DOHH2 (cell line): ENCODE measurements around the gene CASQ1.

ENCODE experiments used
- H3F3A ChIP-seq: fragments of 200-600 bp; sonication (generic), shearing (Covaris generic); 2 replicates; pipeline ENCODE4 v1.6.0; 2016; ENCODE audit warnings: antibody characterized with exemption, mild to moderate bottlenecking; ENCODE audit not compliant: control insufficient read depth, insufficient read depth
- H3K27ac ChIP-seq: fragments of 200-600 bp; sonication (generic); 2 replicates; pipeline ENCODE4 v1.5.1; 2014; ENCODE audit warnings: low read depth, mild to moderate bottlenecking, low read length, moderate library complexity
- H3K27me3 ChIP-seq: fragments of 200-600 bp; sonication (generic); 2 replicates; pipeline ENCODE4 v1.6.1; 2014; ENCODE audit warnings: mild to moderate bottlenecking, low read length, mixed read lengths; ENCODE audit not compliant: control insufficient read depth
- H3K36me3 ChIP-seq: fragments of 200-600 bp; sonication (generic); 2 replicates; pipeline ENCODE4 v1.6.1; 2014; ENCODE audit warnings: mild to moderate bottlenecking, low read length, moderate library complexity, mixed read lengths; ENCODE audit not compliant: control insufficient read depth
- H3K4me1 ChIP-seq: fragments of 200-600 bp; sonication (generic); 2 replicates; pipeline ENCODE4 v1.6.1; 2014; ENCODE audit warnings: mild to moderate bottlenecking, low read length, mixed read lengths; ENCODE audit not compliant: control insufficient read depth
- H3K4me2 ChIP-seq: fragments of 200-600 bp; sonication (generic); 2 replicates; pipeline ENCODE4 v1.6.0; 2014; ENCODE audit warnings: mild to moderate bottlenecking, low read length, moderate library complexity
- H3K4me3 ChIP-seq: fragments of 200-600 bp; sonication (generic); 2 replicates; pipeline ENCODE4 v1.5.1; 2014; ENCODE audit warnings: mild to moderate bottlenecking, low read length, mixed read lengths
- H3K79me2 ChIP-seq: fragments of 200-600 bp; sonication (generic); 2 replicates; pipeline ENCODE4 v1.6.1; 2014; ENCODE audit warnings: mild to moderate bottlenecking, low read length, mixed read lengths; ENCODE audit not compliant: control insufficient read depth
- H3K9me2 ChIP-seq: fragments of 200-600 bp; sonication (generic); replicated peaks from 2 replicates; pipeline ENCODE4 v1.6.1; 2014; ENCODE audit warnings: mild to moderate bottlenecking, low read length, mixed read lengths; ENCODE audit not compliant: control insufficient read depth
- H3K9me3 ChIP-seq: fragments of 200-600 bp; sonication (generic); 2 replicates; pipeline ENCODE4 v1.6.1; 2014; ENCODE audit warnings: antibody characterized with exemption, low read length, mixed read lengths; ENCODE audit not compliant: control insufficient read depth, insufficient read depth
- H4K20me1 ChIP-seq: fragments of 200-600 bp; sonication (generic); 2 replicates; pipeline ENCODE4 v1.6.0; 2014; ENCODE audit warnings: low read depth, mild to moderate bottlenecking, antibody characterized with exemption, low read length, moderate library complexity; ENCODE audit not compliant: control insufficient read depth, insufficient read depth
- EZH2phosphoT487 ChIP-seq: fragments of 200-600 bp; sonication (generic); IDR thresholded peaks from 2 replicates; pipeline ENCODE4 v1.6.1; 2017; ENCODE audit warnings: borderline replicate concordance, mild to moderate bottlenecking, antibody characterized with exemption, low read length, moderate library complexity, mixed read lengths
- TF ChIP-seq, protein P1 (sequence below): fragments of 200-600 bp; sonication (generic); IDR thresholded peaks from one replicate; pipeline ENCODE4 v1.5.1; 2014; ENCODE audit warnings: antibody characterized with exemption, mild to moderate bottlenecking, low read depth, low read length; ENCODE audit not compliant: poor library complexity, severe bottlenecking

The CASQ1 gene

DNA sequence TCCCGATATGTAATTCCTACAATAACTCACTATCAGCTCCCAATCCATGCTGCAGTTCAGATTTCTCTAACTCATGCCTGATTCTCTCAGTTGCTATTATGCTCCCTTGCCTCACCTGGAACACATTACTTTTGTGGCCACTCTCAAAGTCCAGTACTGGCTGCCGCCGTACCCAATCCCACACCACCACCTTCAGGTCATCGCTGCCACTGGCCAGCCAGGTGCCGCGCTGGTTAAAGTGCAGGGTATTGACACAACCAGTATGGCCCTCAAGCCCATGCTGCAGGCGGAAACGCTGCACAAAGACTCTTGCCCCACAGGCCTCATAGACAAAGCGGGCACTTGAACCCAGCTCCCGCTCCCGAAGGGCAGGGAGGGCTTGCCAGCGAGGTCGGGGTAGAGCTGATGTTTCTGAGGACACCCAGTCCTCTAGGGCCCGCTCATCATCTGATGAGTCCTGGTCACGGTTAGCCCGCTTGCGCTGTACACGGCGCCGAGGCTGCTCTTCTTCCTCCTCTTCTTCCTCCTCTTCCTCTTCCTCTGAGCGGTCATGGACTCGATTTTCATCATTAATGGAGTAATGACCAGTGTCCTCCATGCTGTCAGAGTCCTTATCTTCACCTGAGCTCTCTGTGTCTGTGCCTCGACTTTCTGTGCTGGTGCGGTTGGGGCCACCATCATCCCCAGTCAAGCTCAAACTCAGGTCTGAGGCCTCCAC lies 49.4 kb downstream of the CASQ1 start:
- Histone ChIP-seq H3K27me3 (no peaks in the 10 kb centered on the region), H3K79me2 (peaks cover 11% of the 10 kb centered on the region), H3K36me3 (peaks cover 82% of the 10 kb centered on the region), H3K27ac (no peak overlapping the region), H3K4me1 (no peaks in the 10 kb centered on the region), H3K4me2 (no peak overlapping the region), H3K4me3 (no peak overlapping the region), H3F3A (no peaks in the 10 kb centered on the region), H4K20me1 (no peaks in the 10 kb centered on the region), H3K9me3 (no peaks in the 10 kb centered on the region), H3K9me2 (no peaks in the 10 kb centered on the region)
- no peak for TF ChIP-seq EZH2phosphoT487
- TF ChIP-seq, protein P1, sequence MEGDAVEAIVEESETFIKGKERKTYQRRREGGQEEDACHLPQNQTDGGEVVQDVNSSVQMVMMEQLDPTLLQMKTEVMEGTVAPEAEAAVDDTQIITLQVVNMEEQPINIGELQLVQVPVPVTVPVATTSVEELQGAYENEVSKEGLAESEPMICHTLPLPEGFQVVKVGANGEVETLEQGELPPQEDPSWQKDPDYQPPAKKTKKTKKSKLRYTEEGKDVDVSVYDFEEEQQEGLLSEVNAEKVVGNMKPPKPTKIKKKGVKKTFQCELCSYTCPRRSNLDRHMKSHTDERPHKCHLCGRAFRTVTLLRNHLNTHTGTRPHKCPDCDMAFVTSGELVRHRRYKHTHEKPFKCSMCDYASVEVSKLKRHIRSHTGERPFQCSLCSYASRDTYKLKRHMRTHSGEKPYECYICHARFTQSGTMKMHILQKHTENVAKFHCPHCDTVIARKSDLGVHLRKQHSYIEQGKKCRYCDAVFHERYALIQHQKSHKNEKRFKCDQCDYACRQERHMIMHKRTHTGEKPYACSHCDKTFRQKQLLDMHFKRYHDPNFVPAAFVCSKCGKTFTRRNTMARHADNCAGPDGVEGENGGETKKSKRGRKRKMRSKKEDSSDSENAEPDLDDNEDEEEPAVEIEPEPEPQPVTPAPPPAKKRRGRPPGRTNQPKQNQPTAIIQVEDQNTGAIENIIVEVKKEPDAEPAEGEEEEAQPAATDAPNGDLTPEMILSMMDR = no peak

DNA sequence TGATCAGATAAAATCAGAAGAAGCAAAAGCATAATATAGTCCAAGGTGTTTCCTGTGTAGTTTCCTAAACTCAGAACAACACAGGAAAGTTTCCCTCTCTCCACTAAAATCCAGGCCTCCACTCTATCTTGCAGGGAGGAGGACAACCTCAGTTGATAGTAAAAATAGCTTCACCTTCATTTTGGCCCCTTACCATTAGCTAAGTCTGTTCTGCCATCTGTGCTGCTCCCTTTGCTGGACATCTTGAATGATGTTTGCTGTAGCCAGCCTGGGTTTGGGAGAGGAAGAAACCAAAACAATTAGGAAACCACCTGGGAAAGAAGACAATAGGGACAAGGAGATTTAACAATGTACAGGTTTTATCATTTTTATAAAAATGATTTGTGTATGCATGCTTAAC lies 53.4 kb downstream of the CASQ1 start:
- TF ChIP-seq, protein P1 = no peak
- no peak for TF ChIP-seq EZH2phosphoT487
- Histone ChIP-seq H3K9me3 (no peaks in the 10 kb centered on the region), H3K4me3 (no peak overlapping the region), H3K4me1 (no peaks in the 10 kb centered on the region), H3K36me3 (peaks cover 56% of the 10 kb centered on the region), H3K4me2 (no peak overlapping the region), H3K79me2 (peaks cover 48% of the 10 kb centered on the region), H3K27ac (no peak overlapping the region), H4K20me1 (no peaks in the 10 kb centered on the region), H3K27me3 (no peaks in the 10 kb centered on the region), H3K9me2 (no peaks in the 10 kb centered on the region), H3F3A (no peaks in the 10 kb centered on the region)

DNA sequence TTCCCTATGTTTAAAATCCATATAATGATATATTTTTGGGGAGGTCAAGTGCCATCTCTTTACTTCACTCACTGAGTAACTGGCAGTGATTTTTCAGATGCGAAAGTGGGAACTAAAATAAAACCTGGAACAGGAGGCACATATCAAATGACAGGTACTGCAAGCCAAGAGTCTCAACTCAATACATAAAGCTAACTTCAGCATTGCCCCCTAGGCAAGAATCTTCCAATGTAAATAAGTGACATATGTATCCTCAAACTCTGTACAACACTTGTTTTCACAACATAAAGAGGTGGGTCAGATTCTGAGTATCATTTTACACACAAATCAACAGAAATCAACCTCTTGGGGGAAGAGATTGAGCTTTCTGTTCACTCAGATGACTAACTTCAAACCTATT lies 53.8 kb downstream of the CASQ1 start:
- Histone ChIP-seq H3K4me1 (no peaks in the 10 kb centered on the region), H3K9me2 (no peaks in the 10 kb centered on the region), H3K79me2 (peaks cover 52% of the 10 kb centered on the region), H4K20me1 (no peaks in the 10 kb centered on the region), H3K4me2 (no peak overlapping the region), H3K36me3 (peaks cover 52% of the 10 kb centered on the region), H3K27me3 (no peaks in the 10 kb centered on the region), H3K4me3 (no peak overlapping the region), H3K9me3 (no peaks in the 10 kb centered on the region), H3F3A (no peaks in the 10 kb centered on the region), H3K27ac (no peak overlapping the region)
- no peak for TF ChIP-seq EZH2phosphoT487
- TF ChIP-seq, protein P1 = no peak
